NOMO-1 treated with dmso at 0.1 percent for 144 hours (cell line): ENCODE measurements around the gene SLC38A6.

ENCODE experiments used
- DNase-seq: peaks from one replicate; lab custom pipeline; 2025; ENCODE audit not compliant: unreplicated experiment; lab: John Stamatoyannopoulos, UW

The SLC38A6 gene

DNA sequence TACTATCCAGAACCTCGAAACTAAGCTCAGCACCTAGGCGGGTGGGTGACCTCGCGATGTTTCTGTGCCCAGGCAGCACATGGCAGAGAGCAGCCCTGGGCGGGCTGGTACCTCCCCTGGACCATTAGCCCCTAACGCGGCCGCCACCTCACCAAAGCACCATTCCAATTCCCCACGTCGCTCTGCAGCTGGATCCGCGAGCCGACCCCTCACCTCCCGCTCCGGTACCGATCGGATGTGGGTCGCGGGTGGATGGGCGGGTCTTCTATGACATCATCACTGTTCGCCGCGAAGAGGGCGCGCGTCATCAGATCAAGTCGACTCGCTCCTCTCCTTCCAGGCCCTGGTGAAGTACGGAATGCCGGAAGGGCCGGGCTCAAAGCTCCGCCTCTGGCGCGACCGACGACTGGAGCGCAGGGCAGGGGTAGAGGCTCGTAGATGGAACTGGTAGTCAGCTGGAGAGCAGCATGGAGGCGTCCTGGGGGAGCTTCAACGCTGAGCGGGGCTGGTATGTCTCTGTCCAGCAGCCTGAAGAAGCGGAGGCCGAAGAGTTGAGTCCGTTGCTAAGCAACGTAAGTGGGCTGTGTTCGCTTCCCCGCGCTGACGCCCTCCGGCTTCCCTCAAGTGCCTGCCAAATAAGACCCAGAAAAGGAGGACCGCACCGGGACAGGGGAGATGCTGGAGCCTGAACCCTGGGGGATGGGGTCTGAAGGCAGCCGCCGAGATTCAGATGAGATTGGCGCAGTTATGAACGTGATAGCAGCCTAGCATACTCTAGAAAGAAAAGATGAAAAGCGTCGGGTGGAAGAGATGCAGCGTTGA lies at the start of gene SLC38A6, which contains the start of gene TRMT5:
Gene SLC38A6 (plus strand): TSS at position 435 of the 822 bp plus-strand sequence. CDS start 33 bp downstream, at position 468.
Gene TRMT5 (minus strand): TSS at position 269 of the 822 bp plus-strand sequence. CDS start 106 bp downstream, at position 163.
- DNase-seq, result peak; percentile 77

- no peak for DNase-seq
Measured at GRCh38 chr14:60933920-60934655, 47.0 kb upstream of the SLC38A6 start.

DNA sequence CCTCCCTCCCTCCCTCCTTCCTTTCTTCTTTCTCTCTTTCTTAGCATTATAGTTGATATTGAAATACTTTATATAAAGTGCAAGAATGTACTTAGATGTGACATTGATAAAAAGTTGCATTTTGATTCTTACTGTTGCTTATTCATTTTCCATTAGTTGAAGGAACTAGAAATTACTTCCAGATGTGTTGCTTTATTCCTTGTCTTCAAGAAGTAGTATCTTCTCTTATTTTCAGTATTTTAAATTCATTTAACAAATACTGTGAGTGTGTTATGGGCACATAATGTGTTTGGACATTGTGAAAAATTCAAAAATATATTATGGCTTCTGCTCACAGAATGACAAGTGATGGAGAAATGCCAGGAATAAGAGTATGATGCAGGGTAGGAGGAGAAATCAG lies 45.7 kb upstream of the SLC38A6 start:
- DNase-seq, result no peak

GRCh38 chr14:60943637-60944032 lies 37.4 kb upstream of the SLC38A6 start:
- DNase-seq, result no peak

GRCh38 chr14:60944204-60944603 lies 36.8 kb upstream of the SLC38A6 start:
- DNase-seq, result no peak

DNA sequence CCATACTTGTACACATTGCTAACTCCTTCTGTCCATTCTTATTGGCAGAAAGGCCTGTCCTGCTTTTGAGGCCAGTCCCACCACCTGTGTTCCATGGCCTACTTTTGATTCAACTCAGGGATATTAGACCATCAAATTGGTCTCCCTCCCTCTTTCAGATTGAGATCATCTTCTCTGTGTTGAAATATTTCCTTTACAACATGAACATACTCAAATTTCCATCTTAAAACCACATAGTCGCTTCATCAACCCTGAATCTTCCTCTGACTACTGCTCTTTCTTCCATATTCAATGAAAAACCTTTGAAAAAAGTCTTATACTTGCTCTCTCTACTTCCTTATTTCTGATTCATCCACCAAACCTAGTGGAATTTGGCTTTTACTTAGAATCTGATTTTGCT lies 35.1 kb upstream of the SLC38A6 start:
- DNase-seq, result peak; percentile 8

DNA sequence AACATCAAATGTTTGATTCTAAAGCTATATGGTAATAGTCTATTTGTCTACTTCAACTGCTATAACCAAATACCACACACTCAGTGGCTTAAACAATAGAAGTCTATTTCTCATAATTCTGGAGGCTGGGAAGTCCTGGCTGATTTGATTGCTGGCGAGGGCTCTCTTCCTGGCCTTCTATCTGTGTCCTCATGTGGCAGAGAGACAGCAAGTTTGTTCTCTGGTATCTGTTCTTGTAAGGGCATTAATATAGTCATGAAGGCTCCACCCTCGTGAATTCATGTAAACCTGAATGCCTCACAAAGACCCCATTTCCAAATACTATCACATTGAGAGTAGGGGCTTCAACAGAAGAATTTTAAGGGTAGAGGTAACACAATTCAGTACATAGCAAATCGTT lies 34.3 kb upstream of the SLC38A6 start:
- no peak for DNase-seq

GRCh38 chr14:60951776-60952435 lies 29.1 kb upstream of the SLC38A6 start:
- no peak for DNase-seq

DNA sequence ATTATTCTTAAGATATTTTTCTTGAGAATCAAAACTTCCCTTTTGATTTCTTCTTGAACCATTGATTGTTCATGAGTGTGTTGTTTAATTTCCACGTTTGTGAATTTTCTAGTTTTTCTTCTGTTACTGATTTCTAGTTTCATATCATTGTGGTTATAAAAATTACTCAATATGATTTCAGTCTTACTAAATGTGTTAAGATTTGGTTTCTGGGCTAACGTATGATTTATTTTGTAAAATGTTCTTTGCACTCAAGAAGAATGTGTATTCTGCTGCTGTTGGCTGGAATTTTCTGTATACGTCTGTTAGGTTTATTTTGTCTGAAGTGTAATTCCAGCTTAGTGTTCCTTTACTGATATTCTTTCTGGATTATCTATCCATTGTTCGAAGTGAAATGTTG lies 24.8 kb upstream of the SLC38A6 start:
- DNase-seq, result no peak

DNA sequence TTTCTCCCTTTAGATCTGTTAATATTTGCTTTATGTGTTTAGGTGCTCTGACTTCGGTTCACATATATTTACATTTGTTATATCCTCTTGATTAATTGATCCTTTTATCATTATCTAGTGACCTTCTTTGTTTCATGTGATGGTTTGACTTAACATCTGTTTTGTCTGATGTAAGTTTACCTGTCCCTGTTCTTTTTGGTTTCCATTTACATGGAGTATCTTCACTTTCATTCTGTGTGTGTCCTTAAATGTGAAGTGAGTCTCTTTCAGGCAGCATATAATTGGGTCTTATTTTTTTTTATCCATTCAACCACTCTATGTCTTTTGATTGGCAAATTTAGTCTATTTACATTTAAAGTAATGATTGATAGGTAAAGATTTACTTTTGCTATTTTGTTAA lies 24.4 kb upstream of the SLC38A6 start:
- no peak for DNase-seq

DNA sequence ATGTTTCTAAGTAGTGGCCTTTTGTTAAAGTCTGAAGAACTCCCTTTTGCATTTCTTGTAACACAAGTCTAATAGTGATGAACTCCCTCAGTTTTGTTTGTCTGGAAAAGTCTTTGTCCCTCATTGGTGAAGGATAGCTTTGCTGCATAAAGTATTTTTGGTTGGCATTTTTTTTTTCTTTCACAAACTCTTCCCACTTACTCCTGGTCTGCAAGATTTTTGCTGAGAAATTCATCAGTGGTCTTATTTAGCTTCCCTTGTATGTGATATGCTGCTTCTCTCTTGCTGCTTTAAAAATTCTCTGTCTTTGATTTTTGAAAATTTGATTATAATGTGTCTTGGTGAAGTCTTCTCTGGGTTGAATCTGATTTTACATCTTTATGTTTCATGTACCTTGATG lies 22.9 kb upstream of the SLC38A6 start:
- DNase-seq, result no peak

GRCh38 chr14:60963761-60964160 lies 17.3 kb upstream of the SLC38A6 start:
- no peak for DNase-seq

GRCh38 chr14:60964904-60965303 lies 16.1 kb upstream of the SLC38A6 start:
- DNase-seq, result no peak

GRCh38 chr14:60965402-60965801 lies 15.6 kb upstream of the SLC38A6 start:
- no peak for DNase-seq

GRCh38 chr14:60968099-60968498 lies 12.9 kb upstream of the SLC38A6 start:
- DNase-seq, result no peak

GRCh38 chr14:60968671-60969070 lies 12.4 kb upstream of the SLC38A6 start:
- DNase-seq, result no peak

GRCh38 chr14:60970146-60970545 lies 10.9 kb upstream of the SLC38A6 start:
- DNase-seq, result peak; percentile 8

GRCh38 chr14:60971271-60971670 lies 9.8 kb upstream of the SLC38A6 start:
- DNase-seq, result no peak

GRCh38 chr14:60972295-60972694 lies 8.8 kb upstream of the SLC38A6 start:
- DNase-seq, result no peak

DNA sequence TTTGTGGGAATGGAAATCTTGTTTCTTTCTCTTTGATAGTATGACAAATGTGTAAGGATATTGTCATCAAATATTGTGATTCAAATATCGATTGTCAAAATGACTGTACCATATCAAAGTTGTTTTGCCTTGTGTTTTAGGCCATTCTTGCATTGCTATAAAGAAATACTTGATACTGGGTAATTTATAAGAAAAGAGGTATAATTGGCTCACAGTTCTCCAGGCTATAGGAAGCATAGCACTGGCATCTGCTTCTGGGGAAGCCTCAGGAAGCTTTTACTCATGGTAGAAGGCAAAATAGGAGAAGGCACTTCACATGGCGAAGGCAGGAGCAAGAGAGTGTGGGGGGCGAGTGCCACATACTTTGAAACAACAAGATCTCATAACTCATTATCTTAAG lies 8.0 kb upstream of the SLC38A6 start:
- no peak for DNase-seq

- no peak for DNase-seq
Measured at GRCh38 chr14:60974090-60974651, 6.9 kb upstream of the SLC38A6 start.
